Duodenal mucosa (tissue), 2 donors: ENCODE measurements around the gene ANKRD12.

Source experiments
- H3K27ac ChIP-seq: one replicate; pipeline ENCODE4 v1.7.0; 2013; ENCODE audit warnings: low read depth, low read length
- H3K27me3 ChIP-seq, 2 donors: one replicate each; pipeline ENCODE4 v1.7.0; 2013; ENCODE audit warnings: low read length in 2 of 2, control low read depth in 1 of 2; ENCODE audit not compliant: insufficient read depth in 2 of 2, control insufficient read depth in 1 of 2
- H3K36me3 ChIP-seq, 2 donors: one replicate each; pipeline ENCODE4 v1.7.0; 2013; ENCODE audit warnings: low read length in 2 of 2, control low read depth in 1 of 2; ENCODE audit not compliant: insufficient read depth in 2 of 2, control insufficient read depth in 1 of 2
- H3K4me1 ChIP-seq, 2 donors: one replicate each; pipeline ENCODE4 v1.7.0; 2013; ENCODE audit warnings: low read length in 2 of 2, control low read depth in 1 of 2; ENCODE audit not compliant: insufficient read depth in 2 of 2, control insufficient read depth in 1 of 2
- H3K4me3 ChIP-seq, 2 donors: one replicate each; pipeline ENCODE4 v1.7.0; 2013; ENCODE audit warnings: low read length in 2 of 2, low read depth in 1 of 2
- H3K9ac ChIP-seq, 2 donors: one replicate each; pipeline ENCODE4 v1.7.0; 2013; ENCODE audit warnings: low read length in 2 of 2, low read depth in 1 of 2
- H3K9me3 ChIP-seq, 2 donors: one replicate each; pipeline ENCODE4 v1.7.0; 2013; ENCODE audit warnings: low read length in 2 of 2, control low read depth in 1 of 2; ENCODE audit not compliant: control insufficient read depth in 1 of 2

Gene ANKRD12

GRCh38 chr18:9296233-9297006 is 159.8 kb downstream of the ANKRD12 start:
- no peaks in the 10 kb centered on the region for H3K27me3 ChIP-seq
- H3K4me1 ChIP-seq = no peaks in the 10 kb centered on the region
- H3K9ac ChIP-seq = no peak overlapping the region
- no peak overlapping the region for H3K27ac ChIP-seq
- peaks cover 7 to 11% of the 10 kb centered on the region in 2 donors for H3K9me3 ChIP-seq
- H3K4me3 ChIP-seq = no peak overlapping the region
- no peaks in the 10 kb centered on the region for H3K36me3 ChIP-seq

GRCh38 chr18:9297007-9297393 is 160.4 kb downstream of the ANKRD12 start:
- H3K9me3 ChIP-seq = peaks cover 7 to 11% of the 10 kb centered on the region in 2 donors
- no peaks in the 10 kb centered on the region for H3K4me1 ChIP-seq
- no peak overlapping the region for H3K27ac ChIP-seq
- H3K4me3 ChIP-seq = no peak overlapping the region
- H3K27me3 ChIP-seq = no peaks in the 10 kb centered on the region
- H3K9ac ChIP-seq = no peak overlapping the region
- no peaks in the 10 kb centered on the region for H3K36me3 ChIP-seq

- Histone ChIP-seq H3K36me3 (no peaks in the 10 kb centered on the region), H3K9me3 (peaks cover 0 to 5% of the 10 kb centered on the region in 2 donors), H3K4me3 (no peak overlapping the region), H3K27me3 (no peaks in the 10 kb centered on the region), H3K9ac (no peak overlapping the region), H3K27ac (no peak overlapping the region), H3K4me1 (no peaks in the 10 kb centered on the region)
These were observed 167.9 kb downstream of the ANKRD12 start for GRCh38 chr18:9304388-9305070.

- Histone ChIP-seq H3K4me3 (no peak overlapping the region), H3K27me3 (no peaks in the 10 kb centered on the region), H3K36me3 (no peaks in the 10 kb centered on the region), H3K9me3 (no peaks in the 10 kb centered on the region), H3K4me1 (peaks cover 0 to 11% of the 10 kb centered on the region in 2 donors), H3K9ac (no peak overlapping the region), H3K27ac (no peak overlapping the region)
These were observed 182.8 kb downstream of the ANKRD12 start for GRCh38 chr18:9319333-9319732.

GRCh38 chr18:9321017-9321452 is 184.5 kb downstream of the ANKRD12 start:
- Histone ChIP-seq H3K9ac (no peak overlapping the region), H3K4me1 (peaks cover 0 to 11% of the 10 kb centered on the region in 2 donors), H3K36me3 (no peaks in the 10 kb centered on the region), H3K27me3 (no peaks in the 10 kb centered on the region), H3K4me3 (no peak overlapping the region), H3K9me3 (no peaks in the 10 kb centered on the region), H3K27ac (no peak overlapping the region)

GRCh38 chr18:9321736-9322135 is 185.2 kb downstream of the ANKRD12 start:
- Histone ChIP-seq H3K4me1 (peaks cover 0 to 11% of the 10 kb centered on the region in 2 donors), H3K9me3 (no peaks in the 10 kb centered on the region), H3K36me3 (no peaks in the 10 kb centered on the region), H3K9ac (no peak overlapping the region), H3K27me3 (no peaks in the 10 kb centered on the region), H3K27ac (no peak overlapping the region), H3K4me3 (no peak overlapping the region)

GRCh38 chr18:9322744-9323143 is 186.2 kb downstream of the ANKRD12 start:
- Histone ChIP-seq H3K27me3 (no peaks in the 10 kb centered on the region), H3K27ac (no peak overlapping the region), H3K4me1 (peaks cover 0 to 11% of the 10 kb centered on the region in 2 donors), H3K9me3 (no peaks in the 10 kb centered on the region), H3K36me3 (no peaks in the 10 kb centered on the region), H3K9ac (no peak overlapping the region), H3K4me3 (no peak overlapping the region)

GRCh38 chr18:9323750-9324445 is 187.3 kb downstream of the ANKRD12 start:
- peaks cover 0 to 11% of the 10 kb centered on the region in 2 donors for H3K4me1 ChIP-seq
- H3K27ac ChIP-seq = no peak overlapping the region
- peaks cover 3 to 4% of the 10 kb centered on the region in 2 donors for H3K9me3 ChIP-seq
- no peak overlapping the region for H3K9ac ChIP-seq
- H3K4me3 ChIP-seq = no peak overlapping the region
- H3K36me3 ChIP-seq = no peaks in the 10 kb centered on the region
- no peaks in the 10 kb centered on the region for H3K27me3 ChIP-seq

GRCh38 chr18:9325716-9326115 is 189.1 kb downstream of the ANKRD12 start:
- Histone ChIP-seq H3K36me3 (no peaks in the 10 kb centered on the region), H3K4me1 (peaks cover 0 to 11% of the 10 kb centered on the region in 2 donors), H3K9ac (no peak overlapping the region), H3K9me3 (peaks cover 3 to 4% of the 10 kb centered on the region in 2 donors), H3K27me3 (no peaks in the 10 kb centered on the region), H3K27ac (no peak overlapping the region), H3K4me3 (no peak overlapping the region)

GRCh38 chr18:9328776-9329175 is 192.2 kb downstream of the ANKRD12 start:
- H3K36me3 ChIP-seq = no peaks in the 10 kb centered on the region
- peaks cover 3 to 4% of the 10 kb centered on the region in 2 donors for H3K9me3 ChIP-seq
- no peak overlapping the region for H3K4me3 ChIP-seq
- H3K27ac ChIP-seq = no peak overlapping the region
- no peaks in the 10 kb centered on the region for H3K27me3 ChIP-seq
- no peak overlapping the region for H3K9ac ChIP-seq
- H3K4me1 ChIP-seq = no peaks in the 10 kb centered on the region
